GM12873 (cell line): ENCODE results near the gene PHOSPHO2.

ENCODE experiments used
- CTCF ChIP-seq: IDR thresholded peaks from 2 replicates; pipeline ENCODE4 v1.5.1; 2012; ENCODE audit warnings: low read depth, mild to moderate bottlenecking, moderate library complexity, low read length, control low read depth; ENCODE audit not compliant: insufficient read depth; ENCODE audit errors: missing control alignments

PHOSPHO2 gene

GRCh38 chr2:169718930-169719504 is 24.7 kb downstream of the PHOSPHO2 start:
- no peak for TF ChIP-seq CTCF

- TF ChIP-seq CTCF = no peak
Observed at GRCh38 chr2:169721016-169721415, 26.7 kb downstream of the PHOSPHO2 start.

- TF ChIP-seq CTCF = no peak
Observed at GRCh38 chr2:169727065-169727464, 32.8 kb downstream of the PHOSPHO2 start.

GRCh38 chr2:169729274-169729605 is 35.0 kb downstream of the PHOSPHO2 start:
- TF ChIP-seq CTCF = no peak

GRCh38 chr2:169732075-169732474 is 37.8 kb downstream of the PHOSPHO2 start:
- TF ChIP-seq CTCF = no peak

- TF ChIP-seq CTCF = no peak
Observed at GRCh38 chr2:169732583-169733358, 38.5 kb downstream of the PHOSPHO2 start.

- TF ChIP-seq CTCF = no peak
Observed at GRCh38 chr2:169734169-169734847, 40.0 kb downstream of the PHOSPHO2 start.
